IMR-90 (cell line): ENCODE results near the gene RBPJ. TPM values are rescaled to one million over a fixed set of nuclear protein-coding genes. Genes with fewer than 3 reads are reported as not detected.
A peak's percentile ranks its signal among the peaks of the same experiment; 100 is the strongest.

Experiments
- ATAC-seq: fragments of 200-7000 bp; cut with Tn5 transposase; 2 replicates; pipeline ENCODE4 v1.9.1; 2020; ENCODE audit warnings: low read depth, mild to moderate bottlenecking, moderate library complexity
- BruUV-seq: library from RNA; stranded (reverse); fragments of 400-500 nt; replicated peaks from 2 replicates; lab custom pipeline; 2021; lab: Mats Ljungman, UMichigan
- CTCF ChIA-PET: fragments of 300-600 bp; formaldehyde crosslinking; extraction: SDS; loops from one replicate; lab custom pipeline; 2021; ENCODE audit warnings: antibody characterized with exemption; lab: Yijun Ruan, JAX
- POLR2A ChIA-PET: fragments of 300-600 bp; sonication (Branson Sonifier 250); formaldehyde crosslinking; loops from one replicate; lab custom pipeline; 2022; ENCODE audit warnings: antibody characterized with exemption; ENCODE audit not compliant: unreplicated experiment; lab: Charles Lee
- DNase-seq: peaks from one replicate; pipeline ENCODE4 v3.0.0; 2013
- H2AFZ ChIP-seq: replicated peaks from 2 replicates; pipeline ENCODE3; 2013; ENCODE audit warnings: low read length, mild to moderate bottlenecking; ENCODE audit not compliant: poor library complexity
- H2AK5ac ChIP-seq: 2 replicates; pipeline ENCODE4 v1.6.1; 2013; ENCODE audit warnings: low read depth, low read length, inconsistent platforms
- H2AK9ac ChIP-seq: replicated peaks from 2 replicates; pipeline ENCODE3; 2013; ENCODE audit warnings: mild to moderate bottlenecking, low read depth, low read length, moderate library complexity; ENCODE audit not compliant: poor library complexity
- H2BK120ac ChIP-seq: 2 replicates; pipeline ENCODE4 v1.6.1; 2013; ENCODE audit warnings: low read depth, low read length, inconsistent platforms
- H2BK15ac ChIP-seq: 3 replicates; pipeline ENCODE4 v1.6.1; 2013; ENCODE audit warnings: low read depth, low read length, inconsistent platforms
- H2BK20ac ChIP-seq: 2 replicates; pipeline ENCODE4 v1.6.1; 2013; ENCODE audit warnings: low read depth, mild to moderate bottlenecking, inconsistent platforms, low read length, moderate library complexity
- H2BK5ac ChIP-seq: 2 replicates; pipeline ENCODE4 v1.6.1; 2013; ENCODE audit warnings: mild to moderate bottlenecking, low read depth, low read length, inconsistent platforms; ENCODE audit not compliant: poor library complexity, severe bottlenecking
- H3K14ac ChIP-seq: replicated peaks from 2 replicates; pipeline ENCODE4 v1.6.1; 2013; ENCODE audit warnings: low read depth, low read length, inconsistent platforms
- H3K18ac ChIP-seq: 2 replicates; pipeline ENCODE4 v1.6.1; 2013; ENCODE audit warnings: low read depth, low read length, control low read depth
- H3K23ac ChIP-seq: 2 replicates; pipeline ENCODE4 v1.6.1; 2013; ENCODE audit warnings: low read depth, low read length, inconsistent platforms
- H3K27ac ChIP-seq: 2 replicates; pipeline ENCODE4 v1.5.1; 2013; ENCODE audit warnings: mild to moderate bottlenecking, control low read depth, low read length; ENCODE audit not compliant: insufficient read depth
- H3K27me3 ChIP-seq: 2 replicates; pipeline ENCODE4 v1.6.1; 2013; ENCODE audit warnings: low read length; ENCODE audit not compliant: control insufficient read depth, insufficient read depth
- H3K36me3 ChIP-seq: 2 replicates; pipeline ENCODE4 v1.6.1; 2013; ENCODE audit warnings: low read length, mixed read lengths; ENCODE audit not compliant: control insufficient read depth, insufficient read depth
- H3K4ac ChIP-seq: 2 replicates; pipeline ENCODE4 v1.6.1; 2013; ENCODE audit warnings: low read depth, low read length, inconsistent platforms
- H3K4me1 ChIP-seq: 2 replicates; pipeline ENCODE4 v1.6.1; 2013; ENCODE audit warnings: low read length, mixed read lengths; ENCODE audit not compliant: control insufficient read depth, insufficient read depth
- H3K4me2 ChIP-seq: 2 replicates; pipeline ENCODE4 v1.6.1; 2013; ENCODE audit warnings: low read depth, mild to moderate bottlenecking, control low read depth, low read length, moderate library complexity
- H3K4me3 ChIP-seq: 2 replicates; pipeline ENCODE4 v1.5.1; 2013; ENCODE audit warnings: low read depth, mild to moderate bottlenecking, control low read depth, low read length, moderate library complexity; ENCODE audit not compliant: insufficient read depth
- H3K56ac ChIP-seq: 2 replicates; pipeline ENCODE4 v1.6.1; 2013; ENCODE audit warnings: low read length, inconsistent platforms; ENCODE audit not compliant: insufficient read depth; ENCODE audit errors: extremely low read depth
- H3K79me1 ChIP-seq, 2 experiments: 2 replicates each; pipeline ENCODE4 v1.6.1; 2013; ENCODE audit warnings: low read length in 2 of 2, inconsistent platforms in 1 of 2, low read depth in 1 of 2
- H3K9ac ChIP-seq: 2 replicates; pipeline ENCODE4 v1.6.1; 2013; ENCODE audit warnings: low read depth, low read length, control low read depth
- H3K9me1 ChIP-seq: 2 replicates; pipeline ENCODE4 v1.6.1; 2013; ENCODE audit warnings: low read length, inconsistent platforms; ENCODE audit not compliant: insufficient read depth
- H3K9me3 ChIP-seq: 2 replicates; pipeline ENCODE4 v1.6.1; 2013; ENCODE audit warnings: low read length; ENCODE audit not compliant: control insufficient read depth, insufficient read depth
- H4K20me1 ChIP-seq: 2 replicates; pipeline ENCODE4 v1.6.1; 2013; ENCODE audit warnings: low read length, inconsistent platforms; ENCODE audit not compliant: insufficient read depth
- H4K5ac ChIP-seq: 2 replicates; pipeline ENCODE4 v1.6.1; 2013; ENCODE audit warnings: mild to moderate bottlenecking, low read depth, low read length, control low read depth
- H4K8ac ChIP-seq, 2 experiments: 2 replicates each; pipeline ENCODE4 v1.6.1; 2013; ENCODE audit warnings: low read depth in 2 of 2, low read length in 2 of 2, control low read depth in 1 of 2, inconsistent platforms in 1 of 2
- H4K91ac ChIP-seq: 2 replicates; pipeline ENCODE4 v1.6.1; 2013; ENCODE audit warnings: low read depth, low read length, inconsistent platforms; ENCODE audit not compliant: insufficient read depth
- CEBPB ChIP-seq: IDR thresholded peaks from 2 replicates; pipeline ENCODE4 v1.6.1; 2012; ENCODE audit warnings: low read depth, low read length, improper control_type of control experiment
- NFE2L2 ChIP-seq: fragments of 150-350 bp; IDR thresholded peaks from 2 replicates; pipeline ENCODE4 v1.6.1; 2016; ENCODE audit warnings: low read depth, mild to moderate bottlenecking, low read length
- POLR2A ChIP-seq: IDR thresholded peaks from 2 replicates; pipeline ENCODE4 v1.6.1; 2012; ENCODE audit warnings: mild to moderate bottlenecking, low read depth, low read length
- RCOR1 ChIP-seq: IDR thresholded peaks from 2 replicates; pipeline ENCODE4 v1.6.1; 2012; ENCODE audit warnings: mild to moderate bottlenecking, low read length, improper control_type of control experiment; ENCODE audit not compliant: insufficient replicate concordance
- SMC3 ChIP-seq: fragments of 150-350 bp; IDR thresholded peaks from 2 replicates; pipeline ENCODE4 v1.6.1; 2016; ENCODE audit warnings: low read depth, mild to moderate bottlenecking, antibody characterized with exemption, low read length, moderate library complexity
- USF2 ChIP-seq: fragments of 150-350 bp; IDR thresholded peaks from 2 replicates; pipeline ENCODE4 v1.6.1; 2017; ENCODE audit warnings: mild to moderate bottlenecking, antibody characterized with exemption, low read length, low read depth
- WGBS, 2 experiments: methylation state at CpG; one replicate each; pipeline versions ENCODE4 v1.1.5 to v1.1.7; 2013; ENCODE audit warnings: missing lambda C conversion rate in 2 of 2; ENCODE audit not compliant: insufficient read length in 1 of 2; ENCODE audit errors: extremely low coverage in 2 of 2; 5-methylcytosine and 5-hydroxymethylcytosine counted together
- dilution Hi-C: fragments of 300-500 bp; cut with HindIII; formaldehyde crosslinking; loops from one replicate; pipeline ENCODE4 v1.14.3; 2018; ENCODE audit warnings: low sequenced_read_pairs; ENCODE audit not compliant: unreplicated experiment
- in situ Hi-C: fragments of 300-500 bp; cut with MboI; formaldehyde crosslinking; loops from 3 replicates; pipeline ENCODE4 v1.14.3; 2019; ENCODE audit warnings: low sequenced_read_pairs, inconsistent platforms, mixed read lengths
- intact Hi-C: fragments of 100-400 bp; cut with micrococcal nuclease; formaldehyde crosslinking; loops from 2 replicates; pipeline ENCODE4 v1.10.0; 2022
- polyA plus RNA-seq, 3 experiments: library from polyadenylated mRNA; depleted of rRNA; stranded (reverse); fragments of >200 nt; gene quantifications; 2 replicates each; pipeline ENCODE4 v1.2.3, GENCODE V29; 2012; ENCODE audit warnings: low replicate concordance in 1 of 3
- total RNA-seq: library from RNA; depleted of rRNA; stranded (reverse); fragments of >200 nt; gene quantifications from 2 replicates; pipeline ENCODE4 v1.2.3, GENCODE V29; 2012
- TF ChIP-seq, protein P1 (sequence below): fragments of 150-350 bp; IDR thresholded peaks from 2 replicates; pipeline ENCODE4 v1.6.1; 2016; ENCODE audit warnings: low read depth, mild to moderate bottlenecking, low read length, moderate library complexity, borderline replicate concordance

The RBPJ gene
- total and polyA plus RNA-seq, 2 of the 4 experiments (the other 2 are of a cell fraction), result 50.3 to 148 TPM

GRCh38 chr4:26441102-26441501 lies 120.3 kb downstream of the RBPJ start:
- WGBS, 2 experiments, result 50% methylated on average over 2 of the region's 7 CpGs; no CpG with 5 or more reads in 1 of the 2 experiments

More at GRCh38 chr4:26441102-26441501, 120.3 kb downstream of the RBPJ start:
- H2BK120ac ChIP-seq, result no peak overlapping the region
- H4K91ac ChIP-seq, result no peak overlapping the region
- no peak overlapping the region for H2BK5ac ChIP-seq
- peak; percentile 73 for DNase-seq
- H2AK9ac ChIP-seq, result peak overlapping the region; percentile 10
- no peaks in the 10 kb centered on the region for H4K20me1 ChIP-seq
- H4K5ac ChIP-seq, result no peak overlapping the region
- H3K9ac ChIP-seq, result no peak overlapping the region
- no peak overlapping the region; the same call in 1 of the 2 replicates for H2BK20ac ChIP-seq
- dilution Hi-C loops, result no loop called here
- H3K9me1 ChIP-seq, result peaks cover 7% of the 10 kb centered on the region; the same call in 1 of the 2 replicates
- no peak overlapping the region for H3K27ac ChIP-seq
- no peak overlapping the region for H2BK15ac ChIP-seq
- TF ChIP-seq, protein P1, sequence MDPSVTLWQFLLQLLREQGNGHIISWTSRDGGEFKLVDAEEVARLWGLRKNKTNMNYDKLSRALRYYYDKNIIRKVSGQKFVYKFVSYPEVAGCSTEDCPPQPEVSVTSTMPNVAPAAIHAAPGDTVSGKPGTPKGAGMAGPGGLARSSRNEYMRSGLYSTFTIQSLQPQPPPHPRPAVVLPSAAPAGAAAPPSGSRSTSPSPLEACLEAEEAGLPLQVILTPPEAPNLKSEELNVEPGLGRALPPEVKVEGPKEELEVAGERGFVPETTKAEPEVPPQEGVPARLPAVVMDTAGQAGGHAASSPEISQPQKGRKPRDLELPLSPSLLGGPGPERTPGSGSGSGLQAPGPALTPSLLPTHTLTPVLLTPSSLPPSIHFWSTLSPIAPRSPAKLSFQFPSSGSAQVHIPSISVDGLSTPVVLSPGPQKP, result no peak
- TF ChIP-seq USF2, result peak; percentile 51; the same call in 1 of the 2 replicates
- TF ChIP-seq RCOR1, result no peak
- TF ChIP-seq POLR2A, result no peak
- no peak for TF ChIP-seq SMC3
- 0 out of 2 replicates have a peak, but pooled peaks have one; percentile 7 for TF ChIP-seq CEBPB
- no peak for TF ChIP-seq NFE2L2
- no peak overlapping the region for H3K18ac ChIP-seq
- peaks cover 2% of the 10 kb centered on the region; the same call in 1 of the 2 replicates for H3K4me1 ChIP-seq
- in situ Hi-C loops, result no loop called here
- peaks cover 12% of the 10 kb centered on the region for H3K36me3 ChIP-seq
- H3K23ac ChIP-seq, result no peak overlapping the region
- no peak overlapping the region for H3K56ac ChIP-seq
- H2AK5ac ChIP-seq, result no peak overlapping the region
- H3K9me3 ChIP-seq, result peaks cover 3% of the 10 kb centered on the region; the same call in 1 of the 2 replicates
- POLR2A ChIA-PET, result no interaction called here
- peak overlapping the region; percentile 7; the same call in 1 of the 2 replicates for H3K14ac ChIP-seq
- intact Hi-C loops, result no loop called here
- H4K8ac ChIP-seq, result 0 out of 4 replicates have a peak overlapping the region, but pooled peaks of 1 of the 2 experiments have one; percentile 6
- H3K4me3 ChIP-seq, result no peak overlapping the region
- no TSS peak for BruUV-seq
- H2AFZ ChIP-seq, result no peak overlapping the region
- peaks cover 0 to 4% of the 10 kb centered on the region in 2 experiments; a peak in 2 of 4 replicates for H3K79me1 ChIP-seq
- H3K27me3 ChIP-seq, result no peaks in the 10 kb centered on the region
- CTCF ChIA-PET, result no interaction called here
- peak overlapping the region; percentile 9; the same call in 1 of the 2 replicates for H3K4ac ChIP-seq
- H3K4me2 ChIP-seq, result no peak overlapping the region
- ATAC-seq, result peak; percentile 22
